HL-60 (cell line): ENCODE results near the gene MBD2.

Experiments used
- CTCF ChIP-seq: IDR thresholded peaks from one replicate; pipeline ENCODE4 v1.5.1; 2011; ENCODE audit warnings: low read length, control low read depth, inconsistent platforms; ENCODE audit not compliant: insufficient read depth
- GABPA ChIP-seq: IDR thresholded peaks from 2 replicates; pipeline ENCODE4 v1.6.1; 2012; ENCODE audit warnings: low read depth
- POLR2AphosphoS5 ChIP-seq: IDR thresholded peaks from 2 replicates; pipeline ENCODE4 v1.6.1; 2012; ENCODE audit warnings: low read depth
- REST ChIP-seq: IDR thresholded peaks from 2 replicates; pipeline ENCODE4 v1.6.1; 2012; ENCODE audit warnings: low read depth; ENCODE audit not compliant: insufficient replicate concordance
- SPI1 ChIP-seq: IDR thresholded peaks from 2 replicates; pipeline ENCODE4 v1.6.1; 2012; ENCODE audit warnings: low read depth, mild to moderate bottlenecking, borderline replicate concordance

GRCh38 chr18:54155412-54155811, 69.1 kb downstream of the MBD2 start:
- TF ChIP-seq CTCF (no peak), POLR2AphosphoS5 (no peak), GABPA (no peak), REST (no peak), SPI1 (no peak)
